ENCODE measurements around the gene WDR77. TPM values are rescaled to one million over a fixed set of nuclear protein-coding genes. Genes with fewer than 3 reads are reported as not detected.
A peak's percentile ranks its signal among the peaks of the same experiment; 100 is the strongest.

WDR77 gene
- polyA plus RNA-seq, 4 donors, result 37.4 to 44.7 (median 39.6) TPM

DNA sequence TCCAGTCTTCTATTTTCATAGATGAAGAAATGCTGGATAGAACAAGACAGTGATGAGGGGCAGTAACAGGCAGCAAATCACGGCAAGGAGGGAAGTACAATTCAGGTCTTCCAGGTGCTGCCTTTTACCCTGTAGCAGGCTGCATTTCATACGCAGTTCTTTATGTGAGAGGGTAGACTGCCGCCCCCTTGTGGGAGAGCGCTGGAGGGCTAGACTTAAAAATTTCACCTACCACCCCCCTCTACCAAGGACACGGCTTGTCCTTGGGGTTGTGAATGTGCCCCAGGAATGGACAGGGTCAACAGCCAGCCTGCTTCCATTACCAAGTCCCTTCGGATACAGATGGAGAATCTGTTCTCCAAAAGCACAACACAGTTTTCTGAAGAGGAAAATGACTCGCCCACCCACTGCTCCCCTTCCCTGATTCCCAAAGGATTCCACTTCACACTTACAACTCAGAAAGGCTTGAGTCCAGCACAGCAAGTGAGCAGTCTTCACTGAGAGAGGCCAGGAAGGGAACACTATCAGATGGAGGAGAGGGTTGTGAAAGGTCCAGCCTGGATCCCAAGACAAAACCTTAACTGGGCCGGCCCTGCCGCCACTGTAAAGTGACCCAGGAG, 7.4 kb downstream of the WDR77 start:
- DNase-seq (ENCODE audit: low read depth in 4 of 4, low spot score in 2 of 4), result no peak

- DNase-seq (ENCODE audit: low read depth in 4 of 4, low spot score in 2 of 4), result no peak
Measured at GRCh38 chr1:111439461-111440351, 9.3 kb downstream of the WDR77 start.

DNA sequence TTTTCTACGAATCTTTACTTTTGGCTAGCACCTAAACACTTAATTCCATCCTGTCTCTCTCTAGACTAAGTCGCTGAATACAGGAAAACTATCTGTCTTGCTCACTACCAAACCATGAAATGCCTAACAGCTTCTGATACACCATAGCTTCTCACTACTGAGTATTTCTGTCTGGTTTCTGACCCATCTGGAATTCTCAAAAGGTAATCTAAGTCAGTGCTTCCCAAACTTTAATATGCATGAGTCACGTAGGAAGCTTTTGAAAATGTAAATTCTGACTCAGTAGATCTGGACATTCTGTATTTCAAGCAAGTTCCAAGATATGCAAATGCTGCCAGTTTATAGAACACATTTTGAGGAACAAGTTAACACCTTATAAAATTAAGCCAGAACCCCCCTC, 12.3 kb downstream of the WDR77 start:
- DNase-seq (ENCODE audit: low read depth in 4 of 4, low spot score in 2 of 4), result no peak

DNA sequence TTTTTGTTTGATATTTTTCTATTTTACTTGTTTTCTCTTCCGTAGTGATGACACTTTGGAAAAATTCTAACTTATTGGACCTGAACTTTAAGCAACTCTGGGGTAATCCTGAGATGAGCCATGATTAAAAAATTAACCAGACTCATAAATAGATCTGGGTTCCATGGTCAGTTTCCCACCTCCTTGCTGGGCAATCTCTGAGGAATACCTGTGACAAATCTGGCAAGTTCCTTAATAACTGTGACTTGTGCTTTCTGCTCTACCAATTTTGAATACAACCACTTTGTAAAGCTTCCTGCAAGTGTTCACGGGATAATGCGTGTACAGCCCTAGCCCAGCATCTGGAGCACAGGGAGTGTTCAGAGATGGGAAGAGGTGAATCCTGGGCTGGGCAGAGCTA, 24.8 kb downstream of the WDR77 start:
- DNase-seq (ENCODE audit: low read depth in 4 of 4, low spot score in 2 of 4), result no peak

GRCh38 chr1:111422546-111423391, 26.3 kb downstream of the WDR77 start:
- DNase-seq (ENCODE audit: low read depth in 4 of 4, low spot score in 2 of 4), result peak in 1 of 4 donors; percentile 7

DNA sequence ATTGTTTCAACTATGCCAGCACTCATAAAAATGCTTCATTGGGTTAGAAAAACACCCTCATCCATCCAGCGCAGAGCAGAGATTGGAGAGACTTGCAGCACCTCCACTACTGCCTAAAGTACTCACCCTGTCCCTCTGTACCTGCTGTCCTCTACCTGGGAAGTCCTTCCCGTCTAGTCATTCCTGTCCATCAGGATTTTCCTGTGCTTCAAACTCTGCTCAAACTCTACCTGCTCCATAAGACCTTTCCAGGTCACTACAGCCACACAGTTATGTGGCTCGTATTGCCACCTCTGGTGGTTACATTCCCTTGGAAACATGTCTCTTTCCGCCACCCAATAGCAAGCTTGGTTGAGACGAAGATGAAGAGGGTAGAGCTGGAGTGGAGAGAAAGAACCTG, 28.7 kb downstream of the WDR77 start:
- no peak for DNase-seq (ENCODE audit: low read depth in 4 of 4, low spot score in 2 of 4)

GRCh38 chr1:111419037-111419436, 30.0 kb downstream of the WDR77 start:
- no peak for DNase-seq (ENCODE audit: low read depth in 4 of 4, low spot score in 2 of 4)

- DNase-seq (ENCODE audit: low read depth in 4 of 4, low spot score in 2 of 4), result no peak
Measured at GRCh38 chr1:111417755-111418154, 31.3 kb downstream of the WDR77 start.

GRCh38 chr1:111415461-111415860, 33.6 kb downstream of the WDR77 start:
- no peak for DNase-seq (ENCODE audit: low read depth in 4 of 4, low spot score in 2 of 4)

DNA sequence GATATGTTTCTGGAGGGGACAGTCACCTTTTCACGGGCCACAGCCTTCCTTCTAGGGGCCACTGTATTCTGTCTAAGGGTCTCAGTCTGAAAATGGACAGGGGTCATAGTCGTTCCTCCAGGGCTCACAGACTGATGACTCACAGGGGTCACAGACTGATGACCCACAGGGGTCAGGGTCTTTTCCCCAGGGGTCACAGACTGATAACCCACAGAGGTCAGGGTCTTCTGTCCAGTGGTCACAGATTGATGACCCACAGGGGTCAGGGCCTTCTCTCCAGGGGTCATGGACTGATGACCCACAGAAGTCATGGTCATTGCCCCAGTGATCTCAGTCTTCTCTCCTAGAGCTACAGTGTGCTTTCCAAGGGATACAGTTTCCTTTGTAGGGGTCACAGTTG, 34.3 kb downstream of the WDR77 start:
- DNase-seq (ENCODE audit: low read depth in 4 of 4, low spot score in 2 of 4), result no peak

DNA sequence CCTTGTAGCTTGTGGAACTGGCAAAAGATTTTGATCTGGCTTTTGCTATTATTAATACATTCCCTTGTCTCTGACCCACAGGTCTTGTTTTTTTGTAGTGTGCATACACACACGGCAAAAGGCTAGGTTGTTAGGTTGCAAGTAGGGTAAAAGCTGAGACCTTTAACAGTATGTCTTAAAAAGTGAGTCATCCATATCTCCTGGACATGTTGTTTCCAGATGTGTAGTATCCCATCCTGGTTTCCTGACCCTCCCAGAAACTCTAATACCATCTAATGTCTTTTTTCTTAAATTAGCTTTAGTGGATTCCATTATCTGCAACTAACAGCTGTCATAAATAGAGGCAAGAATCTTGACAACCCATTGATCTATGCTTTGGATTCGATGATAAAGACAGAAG, 36.2 kb downstream of the WDR77 start:
- no peak for DNase-seq (ENCODE audit: low read depth in 4 of 4, low spot score in 2 of 4)

- DNase-seq (ENCODE audit: low read depth in 4 of 4, low spot score in 2 of 4), result no peak
Measured at GRCh38 chr1:111407301-111407700, 41.8 kb downstream of the WDR77 start.

GRCh38 chr1:111406321-111406768, 42.7 kb downstream of the WDR77 start:
- DNase-seq (ENCODE audit: low read depth in 4 of 4, low spot score in 2 of 4), result no peak

- no peak for DNase-seq (ENCODE audit: low read depth in 4 of 4, low spot score in 2 of 4)
Measured at GRCh38 chr1:111404588-111404987, 44.5 kb downstream of the WDR77 start.

DNA sequence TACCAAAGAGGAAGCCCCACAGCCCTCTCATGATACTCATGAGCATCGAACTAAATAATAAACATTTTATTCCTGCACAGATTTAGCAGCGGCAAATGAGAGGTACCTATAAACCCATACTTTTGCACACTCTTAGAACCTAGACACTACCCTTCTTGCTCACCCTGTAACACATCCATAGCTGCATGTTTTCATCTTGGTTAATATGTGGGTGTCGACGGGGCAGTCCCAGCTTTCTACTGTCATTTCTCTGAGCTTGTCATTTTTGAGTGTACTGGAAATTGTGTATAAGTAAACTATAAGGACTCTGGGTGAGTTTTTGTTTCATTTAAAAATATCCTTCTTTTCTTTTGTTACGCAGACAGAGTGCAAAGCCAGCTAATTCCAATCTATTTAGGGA, 47.0 kb downstream of the WDR77 start:
- DNase-seq (ENCODE audit: low read depth in 4 of 4, low spot score in 2 of 4), result no peak

GRCh38 chr1:111399792-111400610, 49.1 kb downstream of the WDR77 start:
- DNase-seq (ENCODE audit: low read depth in 4 of 4, low spot score in 2 of 4), result peak in 2 of 4 donors; percentile 5 to 34

- DNase-seq (ENCODE audit: low read depth in 4 of 4, low spot score in 2 of 4), result no peak
Measured at GRCh38 chr1:111392460-111392945, 56.6 kb downstream of the WDR77 start.

DNA sequence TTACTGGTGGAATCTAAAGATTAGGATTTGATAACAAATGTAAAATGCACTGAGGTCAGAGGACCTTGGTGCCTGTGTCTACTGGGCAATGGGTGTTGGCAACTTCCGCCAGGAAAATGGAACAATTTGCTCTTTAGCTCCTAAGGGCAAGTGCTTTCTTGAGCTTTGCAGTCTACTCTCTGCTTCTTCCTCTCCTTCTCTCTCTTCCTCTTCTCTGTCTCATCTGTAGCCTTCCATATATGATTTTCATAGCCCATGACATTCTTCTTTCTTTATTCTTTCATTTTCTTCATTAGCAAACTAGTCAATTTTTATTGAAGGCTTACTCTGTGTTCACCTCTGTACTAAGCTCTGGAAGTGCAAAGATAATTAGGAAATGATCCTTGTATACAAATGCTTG, 57.0 kb downstream of the WDR77 start:
- DNase-seq (ENCODE audit: low read depth in 4 of 4, low spot score in 2 of 4), result no peak
